ENCODE measurements around the gene TAPBP.
"Not testable (repeated sequence)": the region's sequence is repeated elsewhere in the genome, so short reads cannot be mapped to it uniquely, and the experiment has no call there.

TAPBP gene

DNA sequence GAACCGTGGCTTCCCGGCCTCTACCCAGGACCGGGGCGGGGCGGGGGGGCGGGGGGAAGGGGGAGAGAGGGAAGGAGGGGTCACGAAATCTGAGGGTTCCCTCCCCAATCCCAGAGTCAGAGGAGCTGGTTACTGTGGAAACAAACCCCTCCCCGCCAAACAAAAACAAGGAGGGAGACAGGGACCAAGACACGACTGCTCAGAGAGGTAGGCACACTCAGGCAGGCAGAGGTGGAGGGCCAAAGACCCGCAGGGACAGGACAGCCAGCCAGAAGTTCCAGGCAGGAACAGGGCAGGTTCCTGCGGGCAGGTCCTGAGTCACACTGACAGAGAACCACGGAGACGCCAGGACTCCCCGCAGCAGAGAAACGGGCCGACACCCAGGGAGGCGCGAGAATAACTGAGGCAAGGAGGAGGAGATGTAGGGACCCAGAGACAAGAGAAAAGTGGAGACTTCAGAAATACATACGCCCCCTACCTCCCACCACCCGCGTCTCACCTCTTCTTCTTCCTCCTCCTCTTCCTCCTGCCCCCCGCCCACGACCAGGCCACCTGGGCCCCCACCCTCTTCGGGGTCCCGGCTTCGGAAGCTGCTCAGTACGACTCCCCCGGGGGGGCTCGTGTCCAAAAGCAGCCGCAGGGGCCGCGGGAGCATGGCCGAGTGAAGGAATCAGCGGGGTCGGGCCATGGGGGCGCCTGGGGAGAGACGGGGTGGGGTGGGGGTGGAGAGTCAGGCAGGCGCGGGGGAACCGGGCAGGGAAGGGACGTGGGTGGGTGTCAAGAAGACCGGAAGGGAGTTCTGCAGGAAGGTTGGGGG, 15.7 kb downstream of the TAPBP start:
- no peak for DNase-seq (ENCODE audit: low read depth in 2 of 3, low spot score in 2 of 3)

DNA sequence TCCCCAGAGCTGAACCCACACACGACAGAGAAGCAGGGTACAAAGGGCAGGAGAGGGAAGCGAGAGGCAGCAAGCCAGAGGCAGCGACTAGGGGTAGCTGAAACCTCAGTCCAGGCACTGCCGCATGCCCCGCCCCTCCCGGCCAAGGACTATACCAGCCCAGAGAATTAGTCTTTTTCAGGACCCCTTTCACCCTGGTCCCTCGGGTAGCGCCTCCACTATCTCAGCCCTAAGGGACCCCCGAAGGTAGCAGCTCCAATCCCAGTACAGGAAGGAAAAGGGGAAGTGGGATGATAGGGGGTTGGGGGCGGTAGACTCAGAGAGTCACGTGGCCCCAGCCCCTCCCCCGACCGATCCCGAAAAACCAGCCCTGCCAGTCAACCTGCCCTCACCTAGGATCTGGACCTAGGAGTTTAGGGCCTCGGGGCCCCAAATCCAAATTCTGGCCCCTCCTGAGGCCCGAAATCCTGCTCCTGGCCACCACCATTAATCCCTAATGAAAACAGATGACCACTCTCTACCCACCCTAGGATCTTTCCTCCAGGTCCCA, 16.4 kb downstream of the TAPBP start:
- DNase-seq (ENCODE audit: low read depth in 2 of 3, low spot score in 2 of 3) = no peak

DNA sequence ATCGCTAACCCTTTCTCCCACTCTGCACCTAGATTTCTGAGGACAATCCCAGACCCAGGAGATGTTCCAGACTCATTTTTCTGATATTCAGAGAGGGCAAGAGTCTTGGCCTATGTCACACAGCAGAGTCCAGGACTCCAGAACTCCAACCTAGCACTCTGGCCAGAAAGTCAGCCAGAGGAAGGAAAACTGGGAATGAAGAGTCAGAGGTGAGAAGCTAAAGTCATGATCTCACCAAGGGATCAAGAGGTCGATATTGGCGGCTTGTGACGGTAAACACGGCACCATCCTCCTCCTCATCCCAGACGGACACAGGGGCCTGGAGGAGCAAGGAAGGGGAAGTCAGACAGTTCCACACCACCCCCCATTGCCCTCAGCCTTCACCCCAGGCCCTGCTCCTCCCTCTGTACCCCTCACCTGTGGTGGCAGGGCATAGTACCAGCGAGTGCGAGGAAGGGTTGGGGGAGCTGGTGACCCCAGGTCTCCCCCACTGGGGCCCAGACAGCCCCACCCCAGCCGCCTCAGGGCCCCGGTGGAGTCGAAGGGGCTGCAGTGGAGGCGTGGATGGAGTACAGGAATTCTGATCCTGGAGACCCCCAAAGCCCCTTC, 17.0 kb downstream of the TAPBP start:
- no peak for DNase-seq (ENCODE audit: low read depth in 2 of 3, low spot score in 2 of 3)

GRCh38 chr6:33295621-33296369, 18.1 kb downstream of the TAPBP start:
- no peak for DNase-seq (ENCODE audit: low read depth in 2 of 3, low spot score in 2 of 3)

GRCh38 chr6:33294086-33294823, 19.6 kb downstream of the TAPBP start:
- no peak for DNase-seq (ENCODE audit: low read depth in 2 of 3, low spot score in 2 of 3)

DNA sequence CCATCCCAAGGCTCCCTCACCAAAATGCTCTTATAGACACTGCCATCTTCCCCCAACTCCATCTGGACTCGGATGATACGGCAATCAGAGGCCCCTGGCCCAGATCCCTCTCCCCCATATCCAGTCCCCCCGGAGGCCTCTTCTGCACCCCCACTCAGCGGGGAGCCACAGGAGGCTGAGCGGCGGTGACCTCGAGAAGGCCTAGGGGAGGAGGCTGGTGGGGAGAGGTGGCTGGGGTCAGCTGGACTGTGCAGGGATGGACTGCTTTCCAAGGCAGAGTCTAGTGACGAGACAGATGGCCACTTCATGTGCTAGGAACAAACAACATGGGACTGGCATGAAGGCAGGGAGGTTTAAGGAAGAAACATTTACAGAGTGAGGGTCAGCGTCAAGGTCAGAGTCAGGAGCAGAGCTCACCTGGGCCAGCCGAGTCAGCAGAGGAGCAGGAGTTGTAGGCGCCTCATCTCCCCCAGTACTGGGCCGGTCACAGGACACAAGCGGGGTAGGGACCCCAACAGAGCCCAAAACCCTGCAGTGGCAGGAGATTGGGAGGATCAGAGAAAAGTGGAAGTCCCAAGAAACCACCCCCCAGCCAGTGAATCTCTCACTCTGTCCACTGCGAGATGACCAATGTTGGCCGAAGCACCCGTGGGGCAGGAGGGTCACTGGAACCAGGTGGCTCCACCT, 20.7 kb downstream of the TAPBP start:
- no peak for DNase-seq (ENCODE audit: low read depth in 2 of 3, low spot score in 2 of 3)

GRCh38 chr6:33290459-33290858, 23.4 kb downstream of the TAPBP start:
- no peak for DNase-seq (ENCODE audit: low read depth in 2 of 3, low spot score in 2 of 3)

- no peak for DNase-seq (ENCODE audit: low read depth in 2 of 3, low spot score in 2 of 3)
Observed at GRCh38 chr6:33289784-33290315, 24.0 kb downstream of the TAPBP start.

GRCh38 chr6:33288921-33289783, 24.7 kb downstream of the TAPBP start, which contains the start of the genes PFDN6 and WDR46:
TSS of gene PFDN6 (plus strand) at chr6:33289601. CDS start at chr6:33289857, 256 bp downstream.
TSS of gene WDR46 (minus strand) at chr6:33289239. CDS start at chr6:33289170, 69 bp downstream.
- peak in 2 of 3 experiments; percentile 58 to 61 for DNase-seq (ENCODE audit: low read depth in 2 of 3, low spot score in 2 of 3)

DNA sequence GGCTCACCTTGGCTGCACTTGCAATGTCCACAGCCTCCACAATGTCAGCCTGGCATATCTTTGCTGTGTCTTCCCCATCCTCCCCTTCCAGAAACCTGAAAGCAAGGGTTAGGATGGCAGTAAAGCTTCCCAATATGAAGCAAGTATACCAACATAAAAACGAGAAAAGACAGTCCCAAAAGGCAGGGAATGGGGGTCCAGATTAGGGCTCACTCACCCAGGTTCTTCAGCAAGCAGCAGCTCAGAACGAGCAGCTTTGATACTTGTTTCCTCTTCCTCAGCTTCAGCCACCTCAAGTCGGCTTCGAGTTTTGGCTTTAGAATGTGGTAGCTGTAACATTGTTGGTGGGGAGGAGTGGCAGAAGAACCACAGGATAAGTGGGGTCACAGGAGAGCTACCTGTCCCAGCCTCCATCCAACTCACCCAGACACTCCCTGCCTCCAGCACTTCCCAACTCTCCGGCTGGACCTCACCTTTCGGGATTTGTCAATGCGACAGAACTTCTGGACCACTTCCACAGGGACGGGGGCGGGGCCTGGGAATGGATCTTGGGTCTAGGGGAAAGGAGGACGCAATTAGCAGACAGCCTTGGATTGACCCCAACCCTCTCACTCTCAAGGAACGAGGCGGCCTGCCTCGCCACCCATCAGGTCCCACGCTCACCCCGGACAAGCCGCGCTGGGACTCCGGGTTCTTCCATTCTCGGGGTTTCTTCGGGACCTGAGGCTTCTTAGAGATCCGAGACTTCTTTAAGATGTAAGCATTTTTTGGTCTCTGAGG, 25.5 kb downstream of the TAPBP start:
- DNase-seq (ENCODE audit: low read depth in 2 of 3, low spot score in 2 of 3) = no peak

GRCh38 chr6:33286946-33287914, 26.6 kb downstream of the TAPBP start:
- no peak for DNase-seq (ENCODE audit: low read depth in 2 of 3, low spot score in 2 of 3)

GRCh38 chr6:33285214-33285613, 28.7 kb downstream of the TAPBP start:
- DNase-seq (ENCODE audit: low read depth in 2 of 3, low spot score in 2 of 3) = not testable (repeated sequence)

DNA sequence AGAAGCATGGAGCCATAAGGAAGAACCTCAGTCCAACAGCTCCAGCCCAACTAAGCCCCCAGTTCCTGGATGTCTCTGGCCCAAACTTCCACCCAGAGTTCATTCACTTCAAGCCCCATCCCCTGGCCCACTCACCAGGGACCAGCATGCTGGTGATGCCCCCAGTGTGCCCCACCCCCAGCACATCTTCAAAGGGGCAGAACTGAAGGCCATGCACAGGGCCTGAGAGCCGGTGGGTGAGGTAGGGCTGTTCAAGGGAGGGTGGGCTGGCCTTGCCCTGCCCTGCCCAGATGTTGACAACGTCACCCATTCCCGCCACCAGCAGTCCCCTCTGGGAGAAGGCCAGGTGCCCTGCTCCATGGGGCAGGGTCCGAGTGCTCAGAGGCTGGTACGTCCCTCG, 33.3 kb downstream of the TAPBP start:
- DNase-seq (ENCODE audit: low read depth in 2 of 3, low spot score in 2 of 3) = no peak

- no peak for DNase-seq (ENCODE audit: low read depth in 2 of 3, low spot score in 2 of 3)
Observed at GRCh38 chr6:33279971-33280511, 33.8 kb downstream of the TAPBP start.

GRCh38 chr6:33279257-33279695, 34.6 kb downstream of the TAPBP start:
- DNase-seq (ENCODE audit: low read depth in 2 of 3, low spot score in 2 of 3) = no peak

- DNase-seq (ENCODE audit: low read depth in 2 of 3, low spot score in 2 of 3) = no peak
Observed at GRCh38 chr6:33278810-33279209, 35.1 kb downstream of the TAPBP start.

DNA sequence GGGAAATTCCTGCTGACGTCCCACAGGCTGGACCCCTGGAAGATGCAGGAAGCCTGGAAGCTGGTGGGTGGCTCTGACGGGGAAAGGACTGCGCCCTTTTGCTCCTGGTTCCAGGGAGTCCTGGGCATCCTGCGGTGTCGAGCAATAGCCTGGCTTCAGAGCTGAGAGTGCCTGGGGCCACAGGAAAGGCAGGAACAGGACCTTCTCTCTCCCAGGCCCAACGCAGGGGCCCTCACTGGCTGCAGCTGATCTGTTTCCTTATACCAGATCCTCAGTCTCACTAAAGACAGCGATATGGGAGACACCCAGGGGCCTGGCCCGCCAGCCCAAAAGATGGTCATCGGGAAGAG, 35.5 kb downstream of the TAPBP start:
- no peak for DNase-seq (ENCODE audit: low read depth in 2 of 3, low spot score in 2 of 3)

All from activated CD8-positive, alpha-beta memory T cell treated with anti-CD3 and anti-CD28 coated beads for 48 hours (primary cell).